GM21526 (cell line): ENCODE results near the gene SNCAIP.

Experiments used
- ATAC-seq: cut with Tn5 transposase; IDR thresholded peaks from one replicate; pipeline ENCODE4 v1.9.1; 2021; ENCODE audit warnings: moderate library complexity; ENCODE audit not compliant: unreplicated experiment, low FRiP score

Gene SNCAIP

GRCh38 chr5:122492675-122493074 is 180.6 kb downstream of the SNCAIP start:
- ATAC-seq, result peak; percentile 56

GRCh38 chr5:122493091-122494021 is 181.3 kb downstream of the SNCAIP start:
- no peak for ATAC-seq

GRCh38 chr5:122494109-122494508 is 182.1 kb downstream of the SNCAIP start:
- no peak for ATAC-seq

GRCh38 chr5:122498163-122498562 is 186.1 kb downstream of the SNCAIP start:
- ATAC-seq, result no peak

GRCh38 chr5:122499585-122499984 is 187.5 kb downstream of the SNCAIP start:
- ATAC-seq, result no peak

- peak; percentile 67 for ATAC-seq
Measured at GRCh38 chr5:122500245-122501088, 188.4 kb downstream of the SNCAIP start.

- no peak for ATAC-seq
Measured at GRCh38 chr5:122501089-122501435, 189.0 kb downstream of the SNCAIP start.

- no peak for ATAC-seq
Measured at GRCh38 chr5:122507045-122507444, 195.0 kb downstream of the SNCAIP start.

- ATAC-seq, result no peak
Measured at GRCh38 chr5:122507581-122507980, 195.5 kb downstream of the SNCAIP start.

- ATAC-seq, result no peak
Measured at GRCh38 chr5:122508623-122509022, 196.6 kb downstream of the SNCAIP start.
